D721Med (cell line): ENCODE measurements around the gene ZNF575.

Source experiments
- DNase-seq: peaks from one replicate; pipeline ENCODE4 v3.0.0; 2011; ENCODE audit warnings: low spot score; ENCODE audit not compliant: insufficient read length
- FAIRE-seq: peaks from 2 replicates; lab custom pipeline; 2011; peaks lifted over from hg19 to GRCh38; lab: Jason Lieb, UNC
- CTCF ChIP-seq: IDR thresholded peaks from 2 replicates; pipeline ENCODE4 v1.5.1; 2012; ENCODE audit warnings: mild to moderate bottlenecking, control low read depth; ENCODE audit not compliant: insufficient read depth; ENCODE audit errors: missing control alignments

The ZNF575 gene

GRCh38 chr19:43553656-43554055 is 20.7 kb downstream of the ZNF575 start:
- no peak for TF ChIP-seq CTCF
- peak; percentile 75 for DNase-seq
- no peak for FAIRE-seq

GRCh38 chr19:43554317-43554895 is 21.4 kb downstream of the ZNF575 start:
- no peak for TF ChIP-seq CTCF
- FAIRE-seq (no peak), DNase-seq (no peak)

- peak; percentile 90 for TF ChIP-seq CTCF
- FAIRE-seq (no peak), DNase-seq (peak; percentile 82)
Measured at GRCh38 chr19:43555185-43555770, 22.3 kb downstream of the ZNF575 start.

GRCh38 chr19:43560687-43561086 is 27.7 kb downstream of the ZNF575 start:
- FAIRE-seq (no peak), DNase-seq (no peak)
- no peak for TF ChIP-seq CTCF

GRCh38 chr19:43561139-43561970 is 28.4 kb downstream of the ZNF575 start:
- no peak for FAIRE-seq
- no peak for DNase-seq
- no peak for TF ChIP-seq CTCF

- no peak for DNase-seq
- no peak for FAIRE-seq
- TF ChIP-seq CTCF: no peak
Measured at GRCh38 chr19:43562226-43562697, 29.3 kb downstream of the ZNF575 start.
